ENCODE measurements around the gene CRYBB1. TPM values are rescaled to one million over a fixed set of nuclear protein-coding genes. Genes with fewer than 3 reads are reported as not detected.
A peak's percentile ranks its signal among the peaks of the same experiment; 100 is the strongest.

Gene CRYBB1
- polyA plus RNA-seq, 3 donors: 0.33 to 1.6 (median 0.78) TPM

- peak overlapping the region in 2 of 7 donors; percentile 46 to 93 for H3K27ac Mint-ChIP-seq
- no peaks in the 10 kb centered on the region for H3K9me3 Mint-ChIP-seq
- no peak for DNase-seq
- Histone ChIP-seq H3K4me2 (replicated peaks; ENCODE audit: extremely low read depth, low read length, poor library complexity, severe bottlenecking) (no peak overlapping the region), H2AFZ (ENCODE audit: insufficient read depth, low read depth, low read length, poor library complexity, severe bottlenecking) (no peak overlapping the region), H3K9me3 (replicated peaks in 1 of 2; ENCODE audit: control insufficient read depth in 1 of 2, insufficient read depth in 1 of 2, low read length in 2 of 2) (no peaks in the 10 kb centered on the region), H3K4me1 (ENCODE audit: control insufficient read depth in 1 of 2, insufficient read depth in 2 of 2, low read length in 2 of 2) (peaks cover 22 to 30% of the 10 kb centered on the region in 2 donors), H3K4me3 (replicated peaks in 1 of 3; ENCODE audit: low read depth in 2 of 3, low read length in 3 of 3) (no peak overlapping the region), H4K20me1 (ENCODE audit: insufficient read depth, low read length) (no peaks in the 10 kb centered on the region), H3K27me3 (ENCODE audit: control insufficient read depth in 2 of 2, insufficient read depth in 2 of 2, low read length in 2 of 2) (no peaks in the 10 kb centered on the region), H3K36me3 (replicated peaks in 1 of 2; ENCODE audit: control insufficient read depth in 1 of 2, insufficient read depth in 2 of 2, low read length in 2 of 2) (no peaks in the 10 kb centered on the region), H3K79me2 (ENCODE audit: insufficient read depth, low read length) (no peaks in the 10 kb centered on the region), H3K27ac (ENCODE audit: low read depth in 1 of 2, low read length in 2 of 2) (peak overlapping the region in 1 of 2 donors; percentile 85), H3K9ac (ENCODE audit: insufficient read depth, low read length, poor library complexity, severe bottlenecking) (no peak overlapping the region)
- TF ChIP-seq, protein P1, sequence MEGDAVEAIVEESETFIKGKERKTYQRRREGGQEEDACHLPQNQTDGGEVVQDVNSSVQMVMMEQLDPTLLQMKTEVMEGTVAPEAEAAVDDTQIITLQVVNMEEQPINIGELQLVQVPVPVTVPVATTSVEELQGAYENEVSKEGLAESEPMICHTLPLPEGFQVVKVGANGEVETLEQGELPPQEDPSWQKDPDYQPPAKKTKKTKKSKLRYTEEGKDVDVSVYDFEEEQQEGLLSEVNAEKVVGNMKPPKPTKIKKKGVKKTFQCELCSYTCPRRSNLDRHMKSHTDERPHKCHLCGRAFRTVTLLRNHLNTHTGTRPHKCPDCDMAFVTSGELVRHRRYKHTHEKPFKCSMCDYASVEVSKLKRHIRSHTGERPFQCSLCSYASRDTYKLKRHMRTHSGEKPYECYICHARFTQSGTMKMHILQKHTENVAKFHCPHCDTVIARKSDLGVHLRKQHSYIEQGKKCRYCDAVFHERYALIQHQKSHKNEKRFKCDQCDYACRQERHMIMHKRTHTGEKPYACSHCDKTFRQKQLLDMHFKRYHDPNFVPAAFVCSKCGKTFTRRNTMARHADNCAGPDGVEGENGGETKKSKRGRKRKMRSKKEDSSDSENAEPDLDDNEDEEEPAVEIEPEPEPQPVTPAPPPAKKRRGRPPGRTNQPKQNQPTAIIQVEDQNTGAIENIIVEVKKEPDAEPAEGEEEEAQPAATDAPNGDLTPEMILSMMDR (IDR thresholded peaks at IDR 0.05): no peak
- intact Hi-C loops (cut with micrococcal nuclease): no loop called here
- WGBS (ENCODE audit: insufficient coverage): no CpG with 5 or more reads among the region's 2 CpGs
- H3K27me3 Mint-ChIP-seq (ENCODE audit: low read depth in 3 of 3): peaks cover 1 to 8% (median 2%) of the 10 kb centered on the region in 3 donors
- H3K36me3 Mint-ChIP-seq: no peaks in the 10 kb centered on the region
- peaks cover 48% of the 10 kb centered on the region for H3K4me1 Mint-ChIP-seq
- no peak overlapping the region for H3K4me3 Mint-ChIP-seq
These were observed 1.2 kb downstream of the CRYBB1 start for GRCh38 chr22:26616650-26617049.

GRCh38 chr22:26615830-26616435 is 1.9 kb downstream of the CRYBB1 start:
- Mint-ChIP-seq H3K9me3 (no peaks in the 10 kb centered on the region), H3K4me1 (peaks cover 46% of the 10 kb centered on the region), H3K4me3 (no peak overlapping the region), H3K27ac (peak overlapping the region in 1 of 7 donors; percentile 32), H3K36me3 (no peaks in the 10 kb centered on the region), H3K27me3 (ENCODE audit: low read depth in 3 of 3) (peaks cover 1 to 8% (median 2%) of the 10 kb centered on the region in 3 donors)
- H3K9ac ChIP-seq (ENCODE audit: insufficient read depth, low read length, poor library complexity, severe bottlenecking): no peak overlapping the region
- no peaks in the 10 kb centered on the region for H3K9me3 ChIP-seq (replicated peaks in 1 of 2; ENCODE audit: control insufficient read depth in 1 of 2, insufficient read depth in 1 of 2, low read length in 2 of 2)
- no peak for DNase-seq
- no peaks in the 10 kb centered on the region for H3K27me3 ChIP-seq (ENCODE audit: control insufficient read depth in 2 of 2, insufficient read depth in 2 of 2, low read length in 2 of 2)
- peaks cover 22 to 30% of the 10 kb centered on the region in 2 donors for H3K4me1 ChIP-seq (ENCODE audit: control insufficient read depth in 1 of 2, insufficient read depth in 2 of 2, low read length in 2 of 2)
- no peaks in the 10 kb centered on the region for H3K79me2 ChIP-seq (ENCODE audit: insufficient read depth, low read length)
- no peak overlapping the region for H3K4me3 ChIP-seq (replicated peaks in 1 of 3; ENCODE audit: low read depth in 2 of 3, low read length in 3 of 3)
- H2AFZ ChIP-seq (ENCODE audit: insufficient read depth, low read depth, low read length, poor library complexity, severe bottlenecking): no peak overlapping the region
- H3K36me3 ChIP-seq (replicated peaks in 1 of 2; ENCODE audit: control insufficient read depth in 1 of 2, insufficient read depth in 2 of 2, low read length in 2 of 2): no peaks in the 10 kb centered on the region
- no peaks in the 10 kb centered on the region for H4K20me1 ChIP-seq (ENCODE audit: insufficient read depth, low read length)
- intact Hi-C loops (cut with micrococcal nuclease): no loop called here
- 66% methylated on average over 10 of the region's 11 CpGs for WGBS (ENCODE audit: insufficient coverage)
- no peak overlapping the region for H3K27ac ChIP-seq (ENCODE audit: low read depth in 1 of 2, low read length in 2 of 2)
- H3K4me2 ChIP-seq (replicated peaks; ENCODE audit: extremely low read depth, low read length, poor library complexity, severe bottlenecking): no peak overlapping the region
- TF ChIP-seq, protein P1 (IDR thresholded peaks at IDR 0.05): no peak

Data from CD14-positive monocyte (primary cell).